ENCODE measurements around the gene ACSS1. TPM values are rescaled to one million over a fixed set of nuclear protein-coding genes. Genes with fewer than 3 reads are reported as not detected.
A peak's percentile ranks its signal among the peaks of the same experiment; 100 is the strongest.

ACSS1 gene
- total and polyA plus RNA-seq, 12 donors: 7.2 to 97.3 (median 16.9) TPM

DNA sequence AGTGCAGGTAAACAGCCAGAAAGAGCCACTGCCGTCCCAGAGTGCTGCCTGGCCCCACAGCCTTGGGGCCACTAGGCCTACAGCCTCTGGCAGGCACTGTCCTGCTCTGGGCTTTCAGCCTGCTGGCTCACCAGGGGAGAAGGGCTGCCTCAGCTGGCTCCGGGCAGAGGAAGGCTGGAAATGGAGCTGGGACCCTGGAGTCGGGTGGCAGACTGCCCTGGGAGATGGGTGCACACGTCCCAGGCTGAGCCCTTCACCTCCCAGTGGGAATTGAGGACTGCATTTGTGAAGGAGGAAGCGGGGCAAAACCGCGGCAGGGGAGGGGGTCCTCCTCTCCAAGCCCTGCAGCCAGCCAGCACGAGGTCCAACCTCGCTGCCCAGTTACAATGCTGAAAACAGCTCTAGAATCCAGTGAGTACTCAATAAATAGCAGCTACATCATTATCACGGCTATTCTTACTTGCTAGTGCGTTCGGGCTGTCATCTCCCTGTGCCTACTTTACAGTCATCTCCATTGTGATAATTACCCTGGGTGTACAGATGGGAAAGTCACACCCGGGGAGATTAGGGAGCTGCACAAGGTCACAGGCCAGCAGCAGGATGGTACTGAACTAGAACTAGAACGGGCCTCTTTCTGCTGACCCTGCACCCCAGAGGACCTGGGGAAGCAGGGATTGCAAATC is 13.1 kb downstream of the ACSS1 start:
- TF ChIP-seq POLR2A (IDR thresholded peaks at IDR 0.05): no peak
- TF ChIP-seq, protein P1, sequence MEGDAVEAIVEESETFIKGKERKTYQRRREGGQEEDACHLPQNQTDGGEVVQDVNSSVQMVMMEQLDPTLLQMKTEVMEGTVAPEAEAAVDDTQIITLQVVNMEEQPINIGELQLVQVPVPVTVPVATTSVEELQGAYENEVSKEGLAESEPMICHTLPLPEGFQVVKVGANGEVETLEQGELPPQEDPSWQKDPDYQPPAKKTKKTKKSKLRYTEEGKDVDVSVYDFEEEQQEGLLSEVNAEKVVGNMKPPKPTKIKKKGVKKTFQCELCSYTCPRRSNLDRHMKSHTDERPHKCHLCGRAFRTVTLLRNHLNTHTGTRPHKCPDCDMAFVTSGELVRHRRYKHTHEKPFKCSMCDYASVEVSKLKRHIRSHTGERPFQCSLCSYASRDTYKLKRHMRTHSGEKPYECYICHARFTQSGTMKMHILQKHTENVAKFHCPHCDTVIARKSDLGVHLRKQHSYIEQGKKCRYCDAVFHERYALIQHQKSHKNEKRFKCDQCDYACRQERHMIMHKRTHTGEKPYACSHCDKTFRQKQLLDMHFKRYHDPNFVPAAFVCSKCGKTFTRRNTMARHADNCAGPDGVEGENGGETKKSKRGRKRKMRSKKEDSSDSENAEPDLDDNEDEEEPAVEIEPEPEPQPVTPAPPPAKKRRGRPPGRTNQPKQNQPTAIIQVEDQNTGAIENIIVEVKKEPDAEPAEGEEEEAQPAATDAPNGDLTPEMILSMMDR (IDR thresholded peaks at IDR 0.05): no peak
- 81 to 87% (median 84%) methylated on average over 9 to 14 of the region's 14 CpGs for WGBS, 4 donors
- DNase-seq: peak in 1 of 7 donors; percentile 6
- Histone ChIP-seq H3K4me3 (no peak overlapping the region), H3K9me3 (replicated peaks in 1 of 3) (no peaks in the 10 kb centered on the region), H3K27ac (no peak overlapping the region), H3K4me1 (replicated peaks in 1 of 2) (peaks cover 5 to 10% of the 10 kb centered on the region in 2 donors), H3K36me3 (replicated peaks in 1 of 2) (peaks cover 0 to 16% of the 10 kb centered on the region in 2 donors), H3K27me3 (no peaks in the 10 kb centered on the region)
- intact Hi-C loops (cut with DNase I): no loop called here

DNA sequence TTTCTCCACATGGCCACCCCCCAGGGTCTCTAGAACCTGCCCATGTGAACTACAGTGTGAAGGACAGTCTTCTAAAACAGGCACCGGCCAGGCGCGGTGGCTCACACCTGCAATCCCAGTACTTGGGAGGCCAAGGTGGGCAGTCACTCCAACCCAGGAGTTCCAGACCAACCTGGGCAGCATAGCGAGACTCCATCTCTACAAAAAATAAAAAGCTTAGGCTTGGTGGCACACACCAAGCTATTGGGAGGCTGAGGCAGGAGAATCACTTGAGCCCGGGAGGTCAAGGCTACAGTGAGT is 13.7 kb downstream of the ACSS1 start:
- H3K9me3 ChIP-seq (replicated peaks in 1 of 3): no peaks in the 10 kb centered on the region
- H3K27me3 ChIP-seq: no peaks in the 10 kb centered on the region
- peaks cover 7 to 16% of the 10 kb centered on the region in 2 donors for H3K4me1 ChIP-seq (replicated peaks in 1 of 2)
- H3K4me3 ChIP-seq: no peak overlapping the region
- TF ChIP-seq POLR2A (IDR thresholded peaks at IDR 0.05): no peak
- TF ChIP-seq, protein P1 (IDR thresholded peaks at IDR 0.05): no peak
- H3K36me3 ChIP-seq (replicated peaks in 1 of 2): peaks cover 0 to 16% of the 10 kb centered on the region in 2 donors
- WGBS, 4 donors: 97 to 100% (median 99%) methylated on average over 5 of the region's 5 CpGs
- no peak overlapping the region for H3K27ac ChIP-seq
- DNase-seq: peak in 1 of 7 donors; percentile 1
- intact Hi-C loops (cut with DNase I): no loop called here

DNA sequence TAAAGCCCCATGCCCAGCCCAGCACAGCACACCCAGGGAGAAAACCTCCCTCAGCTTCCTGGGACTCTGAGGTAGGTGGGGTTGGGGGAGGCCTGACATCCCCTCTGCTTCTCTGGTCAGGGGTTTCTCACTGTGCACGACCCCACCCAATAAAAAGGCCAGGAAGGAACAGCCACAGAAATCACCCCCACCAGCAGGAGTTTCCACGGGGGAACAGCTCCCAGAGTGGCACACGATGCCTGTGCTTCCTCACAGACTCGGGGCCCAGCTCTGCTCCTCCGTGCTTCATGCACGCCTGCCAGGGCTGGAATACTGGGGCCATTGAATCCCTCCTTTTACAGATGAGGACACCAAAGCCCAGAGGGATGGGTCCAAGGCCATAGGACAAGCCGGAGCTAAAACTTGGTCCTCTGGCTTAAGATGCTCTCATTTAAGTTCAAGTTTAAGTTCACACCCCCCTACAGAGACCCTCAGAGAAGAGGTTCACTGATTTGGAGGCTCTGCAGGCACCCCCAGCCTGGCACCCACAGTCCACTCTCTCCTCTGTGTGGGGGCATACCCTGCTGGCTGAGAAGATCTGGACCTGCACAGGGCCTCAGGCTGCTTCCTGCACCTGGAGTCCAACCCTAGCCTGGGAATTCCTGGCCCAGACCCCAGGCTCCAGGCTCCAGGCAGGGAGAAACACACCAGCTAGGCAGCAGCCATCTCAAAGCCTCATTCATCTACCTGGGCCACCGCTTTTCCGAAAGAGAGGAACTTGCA is 14.3 kb downstream of the ACSS1 start:
- no peak for DNase-seq
- H3K4me1 ChIP-seq (replicated peaks in 1 of 2): peaks cover 7 to 21% of the 10 kb centered on the region in 2 donors

More for the DNA sequence above, 14.3 kb downstream of the ACSS1 start:
- WGBS, 4 donors: 85 to 97% (median 90%) methylated on average over 7 to 9 of the region's 9 CpGs
- no peak for TF ChIP-seq POLR2A (IDR thresholded peaks at IDR 0.05)
- TF ChIP-seq, protein P1 (IDR thresholded peaks at IDR 0.05): no peak
- H3K36me3 ChIP-seq (replicated peaks in 1 of 2): peaks cover 0 to 16% of the 10 kb centered on the region in 2 donors
- no peaks in the 10 kb centered on the region for H3K9me3 ChIP-seq (replicated peaks in 1 of 3)
- H3K27ac ChIP-seq: peak overlapping the region in 2 of 5 donors; percentile 52 to 57
- no peak overlapping the region for H3K4me3 ChIP-seq
- intact Hi-C loops (cut with DNase I): no loop called here
- no peaks in the 10 kb centered on the region for H3K27me3 ChIP-seq
